GM15510 (cell line): ENCODE results near the gene RGS1.

Experiments
- POLR2A ChIP-seq: IDR thresholded peaks from 3 replicates; pipeline ENCODE4 v1.6.1; 2011; ENCODE audit warnings: borderline replicate concordance; ENCODE audit not compliant: insufficient read length; ENCODE audit errors: extremely low read depth

The RGS1 gene

GRCh38 chr1:192592517-192592916 lies 16.9 kb downstream of the RGS1 start:
- TF ChIP-seq POLR2A, result no peak

- TF ChIP-seq POLR2A, result no peak
Measured at GRCh38 chr1:192592981-192593708, 17.6 kb downstream of the RGS1 start.

- no peak for TF ChIP-seq POLR2A
Measured at GRCh38 chr1:192595299-192595698, 19.7 kb downstream of the RGS1 start.

- no peak for TF ChIP-seq POLR2A
Measured at GRCh38 chr1:192598589-192598988, 23.0 kb downstream of the RGS1 start.

GRCh38 chr1:192600275-192600674 lies 24.7 kb downstream of the RGS1 start:
- no peak for TF ChIP-seq POLR2A

- TF ChIP-seq POLR2A, result no peak
Measured at GRCh38 chr1:192601143-192601542, 25.6 kb downstream of the RGS1 start.

- TF ChIP-seq POLR2A, result no peak
Measured at GRCh38 chr1:192601567-192601966, 26.0 kb downstream of the RGS1 start.

GRCh38 chr1:192602757-192603156 lies 27.2 kb downstream of the RGS1 start:
- TF ChIP-seq POLR2A, result no peak

GRCh38 chr1:192603218-192603787 lies 27.7 kb downstream of the RGS1 start:
- no peak for TF ChIP-seq POLR2A

- no peak for TF ChIP-seq POLR2A
Measured at GRCh38 chr1:192604979-192605620, 29.5 kb downstream of the RGS1 start.

GRCh38 chr1:192608671-192609070 lies 33.1 kb downstream of the RGS1 start:
- no peak for TF ChIP-seq POLR2A

GRCh38 chr1:192609110-192610079 lies 33.8 kb downstream of the RGS1 start:
- no peak for TF ChIP-seq POLR2A

GRCh38 chr1:192610112-192610889 lies 34.7 kb downstream of the RGS1 start:
- TF ChIP-seq POLR2A, result no peak

- no peak for TF ChIP-seq POLR2A
Measured at GRCh38 chr1:192615055-192615454, 39.5 kb downstream of the RGS1 start.
